Endothelial cell of umbilical vein (primary cell): ENCODE measurements around the gene MYH10. TPM values are rescaled to one million over a fixed set of nuclear protein-coding genes. Genes with fewer than 3 reads are reported as not detected.

Source experiments
- BruUV-seq: library from RNA; stranded (reverse); fragments of 400-500 nt; replicated peaks from 2 replicates; lab custom pipeline; 2021; lab: Mats Ljungman, UMichigan
- CTCF ChIA-PET: fragments of 300-600, 350-600 bp; sonication (Branson Sonifier 250); formaldehyde crosslinking; loops from one replicate; lab custom pipeline; 2021; ENCODE audit warnings: antibody characterized with exemption, inconsistent platforms; lab: Charles Lee
- POLR2A ChIA-PET: fragments of 300-600, 350-600 bp; sonication (Branson Sonifier 250); formaldehyde crosslinking; loops from one replicate; lab custom pipeline; 2021; ENCODE audit warnings: antibody characterized with exemption, inconsistent platforms; lab: Charles Lee
- DNase-seq: peaks from one replicate; pipeline ENCODE4 v3.0.0-alpha.2; 2011; ENCODE audit warnings: low read depth, low spot score
- FAIRE-seq: peaks from 2 replicates; lab custom pipeline; 2011; peaks lifted over from hg19 to GRCh38; lab: Jason Lieb, UNC
- H2AFZ ChIP-seq: 2 replicates; pipeline ENCODE4 v1.6.0; 2012; ENCODE audit warnings: low read depth, low read length, control low read depth, inconsistent platforms
- H3K27ac ChIP-seq: 2 replicates; pipeline ENCODE4 v1.5.1; 2011; ENCODE audit warnings: low read depth, mild to moderate bottlenecking, control low read depth, low read length, moderate library complexity; ENCODE audit not compliant: insufficient read depth
- H3K27me3 ChIP-seq, 2 experiments: 2 replicates each; pipeline versions ENCODE4 v1.6.0 to v1.6.1; 2011; ENCODE audit warnings: low read length in 2 of 2, mixed read lengths in 1 of 2; ENCODE audit not compliant: control insufficient read depth in 2 of 2, insufficient read depth in 2 of 2
- H3K36me3 ChIP-seq, 2 experiments: 2 replicates in 1 of 2; 3 replicates in 1 of 2; pipeline ENCODE4 v1.5.1; 2011; ENCODE audit warnings: low read length in 2 of 2, mild to moderate bottlenecking in 1 of 2, moderate library complexity in 1 of 2; ENCODE audit not compliant: control insufficient read depth in 2 of 2, insufficient read depth in 2 of 2; ENCODE audit errors: extremely low read depth in 1 of 2
- H3K4me1 ChIP-seq: 3 replicates; pipeline ENCODE4 v1.5.1; 2011; ENCODE audit warnings: mild to moderate bottlenecking, low read length; ENCODE audit not compliant: control insufficient read depth, insufficient read depth; ENCODE audit errors: extremely low read depth
- H3K4me2 ChIP-seq: 2 replicates; pipeline ENCODE4 v1.6.1; 2011; ENCODE audit warnings: low read length, control low read depth, mixed read lengths; ENCODE audit not compliant: insufficient read depth
- H3K4me3 ChIP-seq, 3 experiments: fragments of 200-600 bp in 1 of 3; sonication (generic), shearing (Covaris generic) in 1 of 3; replicated peaks in 1 of 3; 2 replicates each; pipeline ENCODE4 v1.5.1; 2011 to 2016; ENCODE audit warnings: control low read depth in 3 of 3, low read length in 3 of 3, mild to moderate bottlenecking in 2 of 3, inconsistent platforms in 1 of 3, low read depth in 1 of 3, moderate library complexity in 1 of 3; ENCODE audit not compliant: insufficient read depth in 1 of 3
- H3K79me2 ChIP-seq: 2 replicates; pipeline ENCODE4 v1.6.0; 2012; ENCODE audit warnings: low read length, inconsistent platforms; ENCODE audit not compliant: control insufficient read depth, insufficient read depth
- H3K9ac ChIP-seq: replicated peaks from 2 replicates; pipeline ENCODE3; 2011; ENCODE audit warnings: low read length, control low read depth; ENCODE audit not compliant: insufficient read depth; ENCODE audit errors: extremely low read depth
- H3K9me1 ChIP-seq: replicated peaks from 3 replicates; pipeline ENCODE4 v1.6.0; 2011; ENCODE audit warnings: mild to moderate bottlenecking, low read length; ENCODE audit not compliant: control insufficient read depth, insufficient read depth; ENCODE audit errors: extremely low read depth
- H3K9me3 ChIP-seq: replicated peaks from 2 replicates; pipeline ENCODE4 v1.5.1; 2012; ENCODE audit warnings: low read length, inconsistent platforms; ENCODE audit not compliant: control insufficient read depth, insufficient read depth
- H4K20me1 ChIP-seq: replicated peaks from 2 replicates; pipeline ENCODE3; 2011; ENCODE audit warnings: mild to moderate bottlenecking, low read length; ENCODE audit not compliant: control insufficient read depth, insufficient read depth; ENCODE audit errors: extremely low read depth
- EZH2 ChIP-seq: IDR thresholded peaks from 2 replicates; pipeline ENCODE4 v1.6.1; 2012; ENCODE audit warnings: borderline replicate concordance, low read depth, mild to moderate bottlenecking, moderate library complexity, low read length, inconsistent platforms; ENCODE audit not compliant: severe bottlenecking
- FOS ChIP-seq: IDR thresholded peaks from 2 replicates; pipeline ENCODE4 v1.6.1; 2011; ENCODE audit warnings: mild to moderate bottlenecking, low read length, moderate library complexity, borderline replicate concordance; ENCODE audit not compliant: insufficient read depth
- GATA2 ChIP-seq: IDR thresholded peaks from 2 replicates; pipeline ENCODE4 v1.7.0; 2011; ENCODE audit warnings: low read depth, mild to moderate bottlenecking, moderate library complexity, mixed read lengths, low read length; ENCODE audit not compliant: insufficient read length, insufficient read depth
- JUN ChIP-seq: IDR thresholded peaks from 2 replicates; pipeline ENCODE4 v1.6.1; 2011; ENCODE audit warnings: borderline replicate concordance, low read depth; ENCODE audit not compliant: insufficient read length, insufficient read depth
- MYC ChIP-seq: IDR thresholded peaks from one replicate; pipeline ENCODE4 v1.6.1; 2011; ENCODE audit warnings: mild to moderate bottlenecking, low read depth, low read length
- POLR2A ChIP-seq: IDR thresholded peaks from 2 replicates; pipeline ENCODE4 v1.6.1; 2012; ENCODE audit warnings: low read depth, mild to moderate bottlenecking, control low read depth, low read length
- POLR2AphosphoS5 ChIP-seq: IDR thresholded peaks from 2 replicates; pipeline ENCODE4 v1.6.1; 2012; ENCODE audit warnings: low read depth, mild to moderate bottlenecking, control low read depth, low read length, moderate library complexity; ENCODE audit not compliant: insufficient read depth
- dilution Hi-C: fragments of 300-500 bp; cut with MboI; formaldehyde crosslinking; loops from one replicate; pipeline ENCODE4 v1.15.0; 2019; ENCODE audit warnings: low sequenced_read_pairs; ENCODE audit not compliant: extremely low pct_ligation_motif_present
- intact Hi-C: fragments of 100-400 bp; cut with micrococcal nuclease; formaldehyde crosslinking; loops from one replicate; pipeline ENCODE4 v1.10.0; 2022
- polyA plus RNA-seq, 4 experiments: library from polyadenylated mRNA; depleted of rRNA in 3 of 4; stranded (reverse) in 3 of 4; unstranded in 1 of 4; fragments of >200 nt; gene quantifications; 2 replicates each; pipeline versions ENCODE4 v1.2.1 to v1.2.3, GENCODE V29; 2011 to 2012; ENCODE audit warnings: missing spikeins in 1 of 4
- total RNA-seq: library from RNA; stranded (reverse); gene quantifications from 2 replicates; pipeline ENCODE4 v1.2.3, GENCODE V29; 2021
- TF ChIP-seq, protein P1 (sequence below): IDR thresholded peaks from 2 replicates; pipeline ENCODE4 v1.6.1; 2011; ENCODE audit not compliant: insufficient read depth, insufficient read length
- TF ChIP-seq, protein P2 (sequence below), 2 donors: IDR thresholded peaks; 1 replicate in 1 of 2; 2 replicates in 1 of 2; pipeline ENCODE4 v1.5.1; 2011; ENCODE audit warnings: low read length in 2 of 2, mild to moderate bottlenecking in 2 of 2, moderate library complexity in 2 of 2, control low read depth in 1 of 2, inconsistent platforms in 1 of 2, low read depth in 1 of 2; ENCODE audit not compliant: insufficient read depth in 1 of 2; ENCODE audit errors: extremely low read depth in 1 of 2

Gene MYH10
- total and polyA plus RNA-seq, 2 donors (not counting 3 experiments of a cell fraction or from before 2014, with no cell fraction given) = 73.4 to 232 TPM

DNA sequence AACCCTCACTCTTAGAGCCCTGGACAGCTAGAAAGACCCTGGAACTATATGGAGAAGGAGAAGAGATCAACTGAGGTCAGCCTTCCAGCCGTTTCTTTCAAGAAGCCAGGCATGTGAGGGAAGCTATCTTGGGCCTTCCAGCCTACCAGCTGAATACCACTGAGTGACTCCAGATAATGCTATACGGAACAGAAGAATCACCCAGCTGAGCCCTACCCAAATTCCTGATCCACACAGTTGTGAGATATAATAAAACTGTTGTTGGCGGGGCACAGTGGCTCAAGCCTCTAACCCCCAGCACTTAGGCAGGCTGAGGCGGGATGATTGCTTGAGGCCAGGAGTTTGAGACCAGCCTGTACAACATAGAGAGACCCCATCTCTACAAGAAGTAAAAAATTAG, 26.2 kb upstream of the MYH10 start:
- H3K4me3 ChIP-seq = no peak overlapping the region
- FAIRE-seq = no peak

More for the DNA sequence above, 26.2 kb upstream of the MYH10 start:
- no peaks in the 10 kb centered on the region for H3K79me2 ChIP-seq
- CTCF ChIA-PET = interaction anchor here (1.0 kb wide), 1 partner anchor 82 kb away, joined by 3 read pairs; no protein-coding TSS in a partner anchor
- no peaks in the 10 kb centered on the region for H3K4me1 ChIP-seq
- no peak for DNase-seq
- no peak overlapping the region for H3K27ac ChIP-seq
- no TSS peak for BruUV-seq
- no peak overlapping the region for H3K4me2 ChIP-seq
- H4K20me1 ChIP-seq = no peaks in the 10 kb centered on the region
- H3K27me3 ChIP-seq = peaks cover 2 to 7% of the 10 kb centered on the region in 2 experiments
- intact Hi-C loops = no loop called here
- no peaks in the 10 kb centered on the region for H3K36me3 ChIP-seq
- TF ChIP-seq, protein P1, sequence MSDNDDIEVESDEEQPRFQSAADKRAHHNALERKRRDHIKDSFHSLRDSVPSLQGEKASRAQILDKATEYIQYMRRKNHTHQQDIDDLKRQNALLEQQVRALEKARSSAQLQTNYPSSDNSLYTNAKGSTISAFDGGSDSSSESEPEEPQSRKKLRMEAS = no peak
- TF ChIP-seq EZH2 = no peak
- TF ChIP-seq JUN = no peak
- TF ChIP-seq POLR2A = no peak
- no peak for TF ChIP-seq MYC
- TF ChIP-seq POLR2AphosphoS5 = no peak
- no peak for TF ChIP-seq GATA2
- no peak for TF ChIP-seq FOS
- TF ChIP-seq, protein P2, sequence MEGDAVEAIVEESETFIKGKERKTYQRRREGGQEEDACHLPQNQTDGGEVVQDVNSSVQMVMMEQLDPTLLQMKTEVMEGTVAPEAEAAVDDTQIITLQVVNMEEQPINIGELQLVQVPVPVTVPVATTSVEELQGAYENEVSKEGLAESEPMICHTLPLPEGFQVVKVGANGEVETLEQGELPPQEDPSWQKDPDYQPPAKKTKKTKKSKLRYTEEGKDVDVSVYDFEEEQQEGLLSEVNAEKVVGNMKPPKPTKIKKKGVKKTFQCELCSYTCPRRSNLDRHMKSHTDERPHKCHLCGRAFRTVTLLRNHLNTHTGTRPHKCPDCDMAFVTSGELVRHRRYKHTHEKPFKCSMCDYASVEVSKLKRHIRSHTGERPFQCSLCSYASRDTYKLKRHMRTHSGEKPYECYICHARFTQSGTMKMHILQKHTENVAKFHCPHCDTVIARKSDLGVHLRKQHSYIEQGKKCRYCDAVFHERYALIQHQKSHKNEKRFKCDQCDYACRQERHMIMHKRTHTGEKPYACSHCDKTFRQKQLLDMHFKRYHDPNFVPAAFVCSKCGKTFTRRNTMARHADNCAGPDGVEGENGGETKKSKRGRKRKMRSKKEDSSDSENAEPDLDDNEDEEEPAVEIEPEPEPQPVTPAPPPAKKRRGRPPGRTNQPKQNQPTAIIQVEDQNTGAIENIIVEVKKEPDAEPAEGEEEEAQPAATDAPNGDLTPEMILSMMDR (IDR thresholded peaks at IDR 0.05; ENCODE audit: extremely low read depth in 1 of 2, insufficient read depth in 1 of 2, low read depth in 1 of 2, low read length in 2 of 2) = no peak
- POLR2A ChIA-PET = no interaction called here
- no peak overlapping the region for H3K9ac ChIP-seq
- dilution Hi-C loops = no loop called here
- H2AFZ ChIP-seq = no peak overlapping the region
- no peaks in the 10 kb centered on the region for H3K9me1 ChIP-seq
- H3K9me3 ChIP-seq = no peaks in the 10 kb centered on the region
